ENCODE results near the gene ZNRF1.
"Not testable (repeated sequence)": the region's sequence is repeated elsewhere in the genome, so short reads cannot be mapped to it uniquely, and the experiment has no call there.

ZNRF1 gene

GRCh38 chr16:75079346-75079926, 80.6 kb downstream of the ZNRF1 start:
- ATAC-seq (no peak), DNase-seq (no peak)

- ATAC-seq (no peak), DNase-seq (no peak)
Observed at GRCh38 chr16:75080205-75081029, 81.6 kb downstream of the ZNRF1 start.

- ATAC-seq (no peak), DNase-seq (no peak)
Observed at GRCh38 chr16:75081179-75081859, 82.5 kb downstream of the ZNRF1 start.

- no peak for DNase-seq
Observed at GRCh38 chr16:75083813-75084212, 85.0 kb downstream of the ZNRF1 start.

GRCh38 chr16:75085556-75085955, 86.7 kb downstream of the ZNRF1 start:
- ATAC-seq (no peak), DNase-seq (no peak)

More at GRCh38 chr16:75083813-75084212, 85.0 kb downstream of the ZNRF1 start:
- ATAC-seq = no peak

GRCh38 chr16:75086281-75086680, 87.5 kb downstream of the ZNRF1 start:
- no peak for ATAC-seq
- no peak for DNase-seq

GRCh38 chr16:75086688-75087374, 88.0 kb downstream of the ZNRF1 start:
- ATAC-seq = no peak
- DNase-seq = no peak

- ATAC-seq = no peak
Observed at GRCh38 chr16:75087375-75087979, 88.7 kb downstream of the ZNRF1 start.

GRCh38 chr16:75088216-75088615, 89.4 kb downstream of the ZNRF1 start:
- DNase-seq (no peak), ATAC-seq (no peak)

More at GRCh38 chr16:75087375-75087979, 88.7 kb downstream of the ZNRF1 start:
- no peak for DNase-seq

GRCh38 chr16:75088934-75089333, 90.1 kb downstream of the ZNRF1 start:
- ATAC-seq = no peak

GRCh38 chr16:75089486-75090202, 90.8 kb downstream of the ZNRF1 start:
- DNase-seq = no peak
- no peak for ATAC-seq

More at GRCh38 chr16:75088934-75089333, 90.1 kb downstream of the ZNRF1 start:
- no peak for DNase-seq

GRCh38 chr16:75090899-75091298, 92.1 kb downstream of the ZNRF1 start:
- DNase-seq, ATAC-seq: not testable (repeated sequence)

- DNase-seq, ATAC-seq: not testable (repeated sequence)
Observed at GRCh38 chr16:75091619-75092018, 92.8 kb downstream of the ZNRF1 start.

- ATAC-seq (no peak), DNase-seq (no peak)
Observed at GRCh38 chr16:75092777-75093176, 94.0 kb downstream of the ZNRF1 start.

- DNase-seq = no peak
- no peak for ATAC-seq
Observed at GRCh38 chr16:75093598-75094540, 95.0 kb downstream of the ZNRF1 start.

GRCh38 chr16:75095204-75095621, 96.4 kb downstream of the ZNRF1 start:
- no peak for ATAC-seq
- DNase-seq = no peak

GRCh38 chr16:75096656-75097055, 97.8 kb downstream of the ZNRF1 start:
- DNase-seq (no peak), ATAC-seq (no peak)

GRCh38 chr16:75097191-75097761, 98.5 kb downstream of the ZNRF1 start:
- no peak for DNase-seq
- no peak for ATAC-seq

All from stimulated activated naive CD8-positive, alpha-beta T cell treated with anti-CD3 and anti-CD28 coated beads, Interleukin-15, Interleukin-2, amounts not matched to agents 100 U/mL and 50 U/mL, for 24 hours (primary cell).